ENCODE results near the gene B3GNT9.

DNA sequence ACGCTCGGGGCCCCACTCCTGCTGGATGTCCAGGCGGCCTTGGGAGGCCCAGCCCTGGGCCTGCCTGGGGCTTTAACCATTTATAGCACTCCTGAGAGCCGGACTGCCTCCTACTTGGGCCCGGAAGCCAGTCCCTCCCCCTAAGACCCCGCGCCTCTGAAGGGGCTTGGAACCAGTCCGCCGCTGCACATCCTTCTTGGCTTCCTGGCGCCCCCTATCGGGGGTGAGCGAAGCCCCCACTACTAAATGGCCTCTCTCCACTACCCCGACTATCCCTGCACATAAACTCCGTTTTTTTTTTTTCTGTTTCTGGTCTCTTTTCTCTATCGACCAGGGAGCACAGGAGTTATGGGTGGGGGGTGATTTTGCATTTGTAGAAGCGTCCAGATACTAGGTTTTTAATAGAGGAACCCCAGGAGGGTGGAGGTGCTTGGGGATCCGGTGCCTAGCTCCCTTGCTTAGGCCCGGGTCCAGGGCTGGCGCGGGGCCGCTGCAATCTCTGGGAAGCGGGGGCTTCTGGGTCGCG, 18.9 kb upstream of the B3GNT9 start:
- TF ChIP-seq, protein P1, sequence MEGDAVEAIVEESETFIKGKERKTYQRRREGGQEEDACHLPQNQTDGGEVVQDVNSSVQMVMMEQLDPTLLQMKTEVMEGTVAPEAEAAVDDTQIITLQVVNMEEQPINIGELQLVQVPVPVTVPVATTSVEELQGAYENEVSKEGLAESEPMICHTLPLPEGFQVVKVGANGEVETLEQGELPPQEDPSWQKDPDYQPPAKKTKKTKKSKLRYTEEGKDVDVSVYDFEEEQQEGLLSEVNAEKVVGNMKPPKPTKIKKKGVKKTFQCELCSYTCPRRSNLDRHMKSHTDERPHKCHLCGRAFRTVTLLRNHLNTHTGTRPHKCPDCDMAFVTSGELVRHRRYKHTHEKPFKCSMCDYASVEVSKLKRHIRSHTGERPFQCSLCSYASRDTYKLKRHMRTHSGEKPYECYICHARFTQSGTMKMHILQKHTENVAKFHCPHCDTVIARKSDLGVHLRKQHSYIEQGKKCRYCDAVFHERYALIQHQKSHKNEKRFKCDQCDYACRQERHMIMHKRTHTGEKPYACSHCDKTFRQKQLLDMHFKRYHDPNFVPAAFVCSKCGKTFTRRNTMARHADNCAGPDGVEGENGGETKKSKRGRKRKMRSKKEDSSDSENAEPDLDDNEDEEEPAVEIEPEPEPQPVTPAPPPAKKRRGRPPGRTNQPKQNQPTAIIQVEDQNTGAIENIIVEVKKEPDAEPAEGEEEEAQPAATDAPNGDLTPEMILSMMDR (IDR thresholded peaks at IDR 0.05): peak in 5 of 6 experiments; percentile 15 to 52 (median 28)
- no peak for TF ChIP-seq POLR2A (IDR thresholded peaks at IDR 0.05)
